ENCODE data around the gene RAB11FIP3. TPM values are rescaled to one million over a fixed set of nuclear protein-coding genes. Genes with fewer than 3 reads are reported as not detected.

The RAB11FIP3 gene
- total RNA-seq, 4 donors from 2014 or later: 55.5 to 136 (median 106) TPM

- Histone ChIP-seq H3K36me3 (no peaks in the 10 kb centered on the region), H3K27me3 (no peaks in the 10 kb centered on the region), H3K27ac (no peak overlapping the region), H3K4me3 (no peak overlapping the region), H3K9me3 (no peaks in the 10 kb centered on the region), H3K4me1 (peaks cover 0 to 7% (median 0%) of the 10 kb centered on the region in 4 donors)
- peak in 2 of 3 donors; percentile 48 to 75 for DNase-seq
- TF ChIP-seq CTCF (IDR thresholded peaks at IDR 0.05) (peak; percentile 41 to 66 (median 58)), POLR2A (IDR thresholded peaks at IDR 0.05) (no peak)
These were observed 33.5 kb upstream of the RAB11FIP3 start for GRCh38 chr16:391885-392335.

GRCh38 chr16:392450-393030, 32.9 kb upstream of the RAB11FIP3 start:
- Histone ChIP-seq H3K27ac (no peak overlapping the region), H3K36me3 (no peaks in the 10 kb centered on the region), H3K9me3 (no peaks in the 10 kb centered on the region), H3K27me3 (no peaks in the 10 kb centered on the region), H3K4me3 (no peak overlapping the region), H3K4me1 (peaks cover 0 to 8% (median 0%) of the 10 kb centered on the region in 4 donors)
- DNase-seq: no peak
- TF ChIP-seq CTCF (IDR thresholded peaks at IDR 0.05) (no peak), POLR2A (IDR thresholded peaks at IDR 0.05) (no peak)

- H3K36me3 ChIP-seq: no peaks in the 10 kb centered on the region
- peaks cover 0 to 24% (median 0%) of the 10 kb centered on the region in 4 donors for H3K4me1 ChIP-seq
- no peaks in the 10 kb centered on the region for H3K9me3 ChIP-seq
- H3K27ac ChIP-seq: peak overlapping the region in 2 of 4 donors; percentile 80 to 86
- TF ChIP-seq CTCF (IDR thresholded peaks at IDR 0.05): no peak
- DNase-seq: no peak
- no peaks in the 10 kb centered on the region for H3K27me3 ChIP-seq
- H3K4me3 ChIP-seq: peak overlapping the region in 1 of 4 donors; percentile 83
These were observed 29.2 kb upstream of the RAB11FIP3 start for GRCh38 chr16:396199-396598.

GRCh38 chr16:396605-397004, 28.8 kb upstream of the RAB11FIP3 start:
- peaks cover 0 to 24% (median 0%) of the 10 kb centered on the region in 4 donors for H3K4me1 ChIP-seq
- no peaks in the 10 kb centered on the region for H3K9me3 ChIP-seq
- H3K27me3 ChIP-seq: no peaks in the 10 kb centered on the region
- peak in 1 of 3 donors; percentile 49 for DNase-seq
- H3K27ac ChIP-seq: peak overlapping the region in 3 of 4 donors; percentile 77 to 86 (median 80)
- H3K4me3 ChIP-seq: peak overlapping the region; percentile 53 to 83 (median 74)
- no peaks in the 10 kb centered on the region for H3K36me3 ChIP-seq
- TF ChIP-seq POLR2A (IDR thresholded peaks at IDR 0.05) (no peak), CTCF (IDR thresholded peaks at IDR 0.05) (no peak)

GRCh38 chr16:397135-397661, 28.3 kb upstream of the RAB11FIP3 start, which contains the start of gene NME4:
Gene NME4 (plus strand): TSS chr16:397199. CDS start chr16:397223, 24 bp downstream.
- Histone ChIP-seq H3K4me1 (peaks cover 0 to 24% (median 0%) of the 10 kb centered on the region in 4 donors), H3K9me3 (no peaks in the 10 kb centered on the region), H3K27me3 (no peaks in the 10 kb centered on the region), H3K4me3 (peak within 1 kb of the TSS; percentile 53 to 83 (median 74)), H3K36me3 (no peaks in the 10 kb centered on the region), H3K27ac (peak within 1 kb of the TSS in 3 of 4 donors; percentile 77 to 86 (median 80))
- DNase-seq: peak in 1 of 3 donors; percentile 54
- TF ChIP-seq CTCF (IDR thresholded peaks at IDR 0.05) (no peak), POLR2A (IDR thresholded peaks at IDR 0.05) (no peak)
